BLaER1 treated with 17β-estradiol and CSF1 and Interleukin-3, amounts not matched to agents 10 nM and 100 nM (cell line): ENCODE measurements around the gene PRKG1.

Experiments used
- H3K27ac ChIP-seq, 11 experiments: shearing (Covaris generic); formaldehyde crosslinking; 2 replicates each; pipeline ENCODE4 v1.8.1; 2022
- H3K27me3 ChIP-seq, 11 experiments: shearing (Covaris generic); formaldehyde crosslinking; 2 replicates each; pipeline ENCODE4 v1.8.1; 2022
- H3K36me3 ChIP-seq, 11 experiments: shearing (Covaris generic); formaldehyde crosslinking; 2 replicates each; pipeline ENCODE4 v1.8.1; 2022
- H3K4me1 ChIP-seq, 10 experiments: shearing (Covaris generic); formaldehyde crosslinking; 2 replicates each; pipeline ENCODE4 v1.8.1; 2022
- H3K4me2 ChIP-seq, 11 experiments: shearing (Covaris generic); formaldehyde crosslinking; 2 replicates each; pipeline ENCODE4 v1.8.1; 2022
- H3K4me3 ChIP-seq, 10 experiments: shearing (Covaris generic); formaldehyde crosslinking; 2 replicates each; pipeline ENCODE4 v1.8.1; 2022
- H3K9ac ChIP-seq, 11 experiments: shearing (Covaris generic); formaldehyde crosslinking; 2 replicates each; pipeline ENCODE4 v1.8.1; 2022
- H3K9me3 ChIP-seq, 11 experiments: shearing (Covaris generic); formaldehyde crosslinking; replicated peaks in 1 of 11; 2 replicates each; pipeline ENCODE4 v1.8.1; 2022
- H4K20me1 ChIP-seq, 11 experiments: shearing (Covaris generic); formaldehyde crosslinking; 2 replicates each; pipeline ENCODE4 v1.8.1; 2022
- Cebpa-rat ChIP-seq, 11 experiments: shearing (Covaris generic); IDR thresholded peaks; 2 replicates each; pipeline ENCODE4 v1.8.1; 2022

The PRKG1 gene

DNA sequence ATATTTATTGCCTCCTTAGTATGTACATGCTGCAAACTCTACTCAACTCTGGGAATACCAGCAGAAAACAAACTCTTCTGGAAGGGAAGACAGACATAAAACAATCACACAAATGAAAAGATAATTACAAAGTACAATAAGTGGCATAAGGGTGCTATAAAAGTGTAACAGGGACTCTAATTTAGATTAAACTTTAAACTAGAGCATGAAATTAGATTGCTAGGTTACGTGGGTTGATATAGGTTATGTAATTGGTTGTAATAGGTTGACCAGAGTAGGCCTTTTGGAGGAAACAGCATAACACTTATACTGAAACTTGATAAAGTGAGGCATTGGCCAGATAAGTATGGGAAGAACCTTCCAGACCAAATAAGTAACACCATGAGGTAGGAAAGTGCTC lies 1213.6 kb downstream of the PRKG1 start:
- H3K9me3 ChIP-seq, result no peaks in the 10 kb centered on the region
- no peak overlapping the region for H3K27ac ChIP-seq
- TF ChIP-seq Cebpa-rat (IDR thresholded peaks at IDR 0.05), result no peak
- H4K20me1 ChIP-seq, result no peaks in the 10 kb centered on the region
- H3K9ac ChIP-seq, result no peak overlapping the region
- no peak overlapping the region for H3K4me3 ChIP-seq
- no peaks in the 10 kb centered on the region for H3K36me3 ChIP-seq
- H3K4me1 ChIP-seq, result no peaks in the 10 kb centered on the region
- no peaks in the 10 kb centered on the region for H3K27me3 ChIP-seq
- H3K4me2 ChIP-seq, result no peak overlapping the region

DNA sequence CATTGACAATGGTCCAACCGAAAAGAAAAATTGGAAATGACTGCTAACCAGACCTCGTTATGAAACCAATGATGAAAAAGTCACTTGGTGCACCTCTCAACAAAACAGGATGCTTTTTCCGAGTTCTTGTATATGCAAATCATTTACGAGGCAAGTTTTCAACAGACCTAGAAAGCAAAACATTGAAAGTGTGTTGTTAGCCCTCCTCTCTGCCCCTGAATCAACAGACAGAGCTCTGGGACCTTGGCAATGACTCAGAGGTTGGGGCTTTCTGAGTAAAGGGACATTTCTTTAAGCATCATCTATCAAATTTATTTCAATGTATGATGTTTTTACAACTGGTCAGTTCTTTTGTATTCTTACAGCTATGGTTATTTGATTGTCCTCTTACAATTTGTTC lies 1223.5 kb downstream of the PRKG1 start:
- H3K4me3 ChIP-seq, result no peak overlapping the region
- H3K36me3 ChIP-seq, result no peaks in the 10 kb centered on the region
- H3K4me1 ChIP-seq, result no peaks in the 10 kb centered on the region
- no peaks in the 10 kb centered on the region for H4K20me1 ChIP-seq
- no peaks in the 10 kb centered on the region for H3K9me3 ChIP-seq
- H3K9ac ChIP-seq, result no peak overlapping the region
- no peak overlapping the region for H3K27ac ChIP-seq
- H3K4me2 ChIP-seq, result no peak overlapping the region
- no peaks in the 10 kb centered on the region for H3K27me3 ChIP-seq
- no peak for TF ChIP-seq Cebpa-rat (IDR thresholded peaks at IDR 0.05)

DNA sequence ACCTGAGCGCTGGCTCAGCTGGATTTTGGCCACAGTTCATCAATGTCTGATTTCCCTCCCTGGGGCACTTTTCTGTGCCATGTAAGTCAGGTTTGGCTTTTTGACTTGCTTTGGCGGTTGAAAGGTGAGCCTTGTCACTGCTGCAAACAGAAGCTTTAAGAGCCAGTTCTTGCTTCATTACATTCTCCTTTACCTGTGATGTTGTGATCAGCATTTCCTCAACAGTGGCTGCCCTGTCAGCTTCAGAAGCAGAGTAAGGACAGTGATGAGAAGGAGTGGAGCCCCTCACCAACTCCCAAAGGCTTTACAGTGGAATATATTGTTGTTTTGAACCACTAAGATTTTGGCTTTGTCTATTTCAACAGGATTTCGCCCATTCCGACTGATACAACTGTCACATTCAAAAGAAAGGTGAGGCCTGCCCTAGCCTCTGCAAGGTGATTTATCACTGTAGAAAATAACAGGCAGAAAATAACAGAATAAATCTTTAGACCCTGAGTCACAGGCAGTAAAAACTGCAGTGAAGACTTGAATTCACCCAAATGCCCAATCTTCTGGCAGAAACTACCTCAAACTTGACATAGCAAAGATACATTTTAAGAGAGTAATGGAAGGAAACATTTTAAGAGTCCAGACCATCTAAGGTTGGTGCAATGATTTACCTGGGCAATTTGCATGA lies 1226.5 kb downstream of the PRKG1 start:
- Histone ChIP-seq H3K9me3 (no peaks in the 10 kb centered on the region), H3K27ac (no peak overlapping the region), H3K4me1 (no peaks in the 10 kb centered on the region), H4K20me1 (no peaks in the 10 kb centered on the region), H3K4me2 (no peak overlapping the region), H3K27me3 (no peaks in the 10 kb centered on the region), H3K36me3 (no peaks in the 10 kb centered on the region), H3K4me3 (no peak overlapping the region), H3K9ac (no peak overlapping the region)
- TF ChIP-seq Cebpa-rat (IDR thresholded peaks at IDR 0.05), result no peak

DNA sequence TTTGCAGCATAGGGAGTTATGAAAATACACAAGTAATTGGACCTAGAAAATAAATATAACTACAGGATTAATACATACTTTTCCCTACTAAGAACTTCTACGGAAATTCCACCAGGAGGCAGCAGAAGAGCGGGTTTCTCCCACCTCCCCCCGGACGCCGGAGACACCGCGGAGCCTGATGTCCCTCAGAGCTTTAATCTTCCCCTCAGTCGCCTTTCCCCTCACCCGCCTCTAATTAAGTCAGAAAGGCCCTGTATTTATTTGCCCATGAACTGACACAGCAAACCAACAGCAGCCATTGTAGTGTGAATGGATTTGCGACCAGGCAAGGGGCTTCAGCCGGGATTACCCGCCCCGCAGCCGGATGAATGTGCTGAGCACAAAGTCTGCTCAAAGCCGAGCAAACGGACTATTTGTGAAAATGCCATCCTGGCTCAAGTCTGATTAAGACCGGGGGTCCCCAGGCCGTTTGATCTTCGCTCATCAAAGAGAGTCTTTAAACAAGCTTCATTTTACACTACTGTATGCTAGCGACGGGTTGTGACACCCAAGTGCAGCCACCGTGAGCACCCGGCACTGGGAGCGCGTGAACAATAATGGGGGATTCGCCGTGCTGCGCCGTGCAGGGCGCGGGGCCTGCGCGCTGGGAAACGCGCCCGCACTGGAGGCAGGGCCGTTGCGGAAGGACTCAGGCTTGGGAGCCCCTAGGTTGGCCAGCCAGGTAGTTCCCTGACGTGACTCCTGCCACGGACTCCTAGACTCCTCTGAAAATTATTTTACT lies 1234.2 kb downstream of the PRKG1 start:
- H3K9ac ChIP-seq, result peak overlapping the region; percentile 18 to 74 (median 55); a peak in 20 of 22 replicates
- peaks cover 6 to 13% (median 9%) of the 10 kb centered on the region in 10 experiments; a peak in 19 of 20 replicates for H3K4me1 ChIP-seq
- H3K27ac ChIP-seq, result 0 out of 22 replicates have a peak overlapping the region, but pooled peaks of 2 of the 11 experiments have one; percentile 19 to 32
- peaks cover 13 to 27% (median 23%) of the 10 kb centered on the region in 11 experiments; a peak in 21 of 22 replicates for H3K27me3 ChIP-seq
- TF ChIP-seq Cebpa-rat (IDR thresholded peaks at IDR 0.05), result no peak
- no peaks in the 10 kb centered on the region for H3K36me3 ChIP-seq
- no peaks in the 10 kb centered on the region; a peak in 1 of 22 replicates for H4K20me1 ChIP-seq
- H3K4me2 ChIP-seq, result peak overlapping the region; percentile 77 to 96 (median 92)
- no peaks in the 10 kb centered on the region for H3K9me3 ChIP-seq
- peak overlapping the region; percentile 54 to 68 (median 60) for H3K4me3 ChIP-seq

DNA sequence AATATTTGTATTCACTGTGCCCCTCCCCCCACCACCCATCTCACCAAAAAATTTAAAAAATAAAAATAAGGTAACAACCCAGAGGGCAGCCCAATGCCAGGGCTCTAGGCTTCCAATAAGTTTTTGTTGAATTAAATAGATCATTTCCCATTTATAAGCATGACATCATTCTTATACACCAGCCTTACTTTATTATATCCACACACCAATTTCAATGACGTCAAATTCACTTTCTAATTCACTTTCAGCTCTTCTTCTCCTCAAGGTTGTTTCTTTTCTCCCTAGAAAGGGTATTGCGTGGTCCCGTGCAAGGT lies 1238.6 kb downstream of the PRKG1 start:
- no peaks in the 10 kb centered on the region for H3K36me3 ChIP-seq
- peak overlapping the region in 1 of 11 experiments; percentile 76; a peak in 1 of 22 replicates for H3K9ac ChIP-seq
- H3K9me3 ChIP-seq, result no peaks in the 10 kb centered on the region
- H3K4me2 ChIP-seq, result peak overlapping the region; percentile 81 to 99 (median 94)
- peaks cover 20 to 42% (median 36%) of the 10 kb centered on the region in 11 experiments; a peak in 21 of 22 replicates for H3K27me3 ChIP-seq
- H4K20me1 ChIP-seq, result no peaks in the 10 kb centered on the region; a peak in 1 of 22 replicates
- peaks cover 13 to 45% (median 31%) of the 10 kb centered on the region in 10 experiments; a peak in 19 of 20 replicates for H3K4me1 ChIP-seq
- peak overlapping the region; percentile 60 to 77 (median 70); a peak in 17 of 20 replicates for H3K4me3 ChIP-seq
- no peak overlapping the region for H3K27ac ChIP-seq
- TF ChIP-seq Cebpa-rat (IDR thresholded peaks at IDR 0.05), result no peak

DNA sequence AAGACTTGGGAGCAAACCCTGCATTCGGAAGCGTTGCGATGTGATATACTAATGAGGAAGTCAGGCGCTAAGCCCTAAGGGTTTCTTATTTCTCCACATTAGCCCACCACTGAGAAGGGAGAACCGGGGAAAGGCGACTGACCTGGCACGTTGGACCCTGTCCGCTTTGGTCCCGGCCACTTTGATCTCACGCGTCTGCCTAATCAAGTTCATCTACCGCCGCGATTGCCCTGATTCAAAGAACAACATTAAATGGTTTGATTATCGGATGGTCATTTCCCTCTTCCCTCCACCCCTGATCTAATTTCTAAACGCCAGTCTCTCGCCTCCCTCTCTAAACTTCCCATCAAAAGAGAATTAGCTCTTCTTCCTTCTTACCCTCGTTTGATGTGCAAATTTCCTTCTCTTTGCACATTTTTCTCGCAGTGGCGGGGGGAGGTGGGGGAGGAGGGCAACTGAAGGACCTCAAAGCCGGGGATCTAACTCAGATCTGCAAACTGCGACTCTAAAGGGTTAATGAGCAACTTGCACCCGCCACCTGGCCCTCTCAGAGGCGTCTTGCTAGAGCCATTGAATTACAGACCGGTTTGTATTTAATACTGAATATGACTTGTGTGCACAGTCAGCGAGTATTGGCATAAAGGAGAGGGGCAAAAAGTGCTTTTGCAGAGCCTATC lies 1239.1 kb downstream of the PRKG1 start:
- no peak for TF ChIP-seq Cebpa-rat (IDR thresholded peaks at IDR 0.05)
- no peaks in the 10 kb centered on the region; a peak in 1 of 22 replicates for H4K20me1 ChIP-seq
- H3K4me1 ChIP-seq, result peaks cover 17 to 49% (median 36%) of the 10 kb centered on the region in 10 experiments; a peak in 19 of 20 replicates
- peaks cover 20 to 40% (median 35%) of the 10 kb centered on the region in 11 experiments; a peak in 21 of 22 replicates for H3K27me3 ChIP-seq
- H3K4me2 ChIP-seq, result peak overlapping the region; percentile 81 to 99 (median 94)
- H3K9ac ChIP-seq, result peak overlapping the region; percentile 51 to 77 (median 66); a peak in 19 of 22 replicates
- H3K9me3 ChIP-seq, result no peaks in the 10 kb centered on the region
- H3K36me3 ChIP-seq, result no peaks in the 10 kb centered on the region
- H3K4me3 ChIP-seq, result peak overlapping the region; percentile 60 to 77 (median 70)
- H3K27ac ChIP-seq, result no peak overlapping the region; a peak in 2 of 22 replicates

DNA sequence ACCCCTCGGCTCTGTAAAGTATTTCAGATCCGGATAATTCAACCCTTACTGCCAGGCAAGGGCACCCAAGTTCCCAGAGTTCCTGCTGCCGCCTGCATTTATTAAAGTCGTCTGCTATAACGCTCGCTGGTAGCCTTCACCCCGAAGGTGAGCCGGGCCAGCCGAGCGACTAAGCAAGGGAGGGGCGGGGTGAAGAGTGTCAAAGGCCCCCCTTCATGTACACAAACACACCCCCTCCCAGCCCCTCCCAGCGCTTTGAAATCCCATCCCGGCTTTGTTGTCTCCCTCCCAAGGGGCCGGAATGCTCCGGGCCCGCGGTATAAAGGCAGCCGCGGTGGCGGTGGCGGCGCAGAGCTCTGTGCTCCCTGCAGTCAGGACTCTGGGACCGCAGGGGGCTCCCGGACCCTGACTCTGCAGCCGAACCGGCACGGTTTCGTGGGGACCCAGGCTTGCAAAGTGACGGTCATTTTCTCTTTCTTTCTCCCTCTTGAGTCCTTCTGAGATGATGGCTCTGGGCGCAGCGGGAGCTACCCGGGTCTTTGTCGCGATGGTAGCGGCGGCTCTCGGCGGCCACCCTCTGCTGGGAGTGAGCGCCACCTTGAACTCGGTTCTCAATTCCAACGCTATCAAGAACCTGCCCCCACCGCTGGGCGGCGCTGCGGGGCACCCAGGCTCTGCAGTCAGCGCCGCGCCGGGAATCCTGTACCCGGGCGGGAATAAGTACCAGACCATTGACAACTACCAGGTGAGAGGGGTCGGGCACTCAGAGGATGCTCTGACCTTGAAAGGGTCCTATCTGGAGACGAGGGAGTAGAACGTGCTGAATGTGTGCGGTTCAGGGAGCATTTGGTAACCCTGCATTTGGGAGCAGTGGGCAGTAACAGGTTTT lies 1239.9 kb downstream of the PRKG1 start, which contains the start of gene DKK1:
TSS of gene DKK1 (plus strand) at position 349 of the 889 bp plus-strand sequence. CDS start at position 503, 154 bp downstream.
- Histone ChIP-seq H3K36me3 (no peaks in the 10 kb centered on the region), H3K27me3 (peaks cover 14 to 32% (median 27%) of the 10 kb centered on the region in 11 experiments; a peak in 21 of 22 replicates), H3K4me1 (peaks cover 19 to 44% (median 34%) of the 10 kb centered on the region in 10 experiments; a peak in 19 of 20 replicates), H4K20me1 (no peaks in the 10 kb centered on the region; a peak in 1 of 22 replicates), H3K4me3 (peak within 1 kb of the TSS; percentile 60 to 77 (median 70)), H3K27ac (peak within 1 kb of the TSS in 6 of 11 experiments; percentile 9 to 45 (median 26); a peak in 4 of 22 replicates), H3K4me2 (peak within 1 kb of the TSS; percentile 81 to 99 (median 94)), H3K9ac (peak within 1 kb of the TSS; percentile 51 to 77 (median 66); a peak in 21 of 22 replicates), H3K9me3 (no peaks in the 10 kb centered on the region)
- no peak for TF ChIP-seq Cebpa-rat (IDR thresholded peaks at IDR 0.05)
